SU-DHL-6 (cell line): Measurements from ENCODE around the gene MFNG.

Experiments used
- CTCF ChIP-seq: fragments of 200-600 bp; sonication (generic); IDR thresholded peaks from one replicate; pipeline ENCODE4 v1.5.1; 2017; ENCODE audit warnings: antibody characterized with exemption, mild to moderate bottlenecking, low read length, moderate library complexity; ENCODE audit not compliant: insufficient read depth, poor library complexity, severe bottlenecking
- EZH2phosphoT487 ChIP-seq: fragments of 200-600 bp; sonication (generic), shearing (Covaris generic); conservative IDR thresholded peaks from 2 replicates; pipeline ENCODE4 v1.6.1; 2018; ENCODE audit warnings: mild to moderate bottlenecking, antibody characterized with exemption, low read length, moderate library complexity, mixed read lengths

GRCh38 chr22:37443977-37444376 is 42.2 kb downstream of the MFNG start:
- TF ChIP-seq CTCF (no peak), EZH2phosphoT487 (no peak)
